HepG2 (cell line): Measurements from ENCODE around the gene DNAI2. TPM values are rescaled to one million over a fixed set of nuclear protein-coding genes. Genes with fewer than 3 reads are reported as not detected.
A peak's percentile ranks its signal among the peaks of the same experiment; 100 is the strongest.

Source experiments
- ATAC-seq: fragments of 200-7000 bp; cut with Tn5 transposase; 3 replicates; pipeline ENCODE4 v1.9.1; 2020; ENCODE audit warnings: mild to moderate bottlenecking, moderate library complexity
- BruUV-seq: library from RNA; stranded (reverse); fragments of 400-500 nt; replicated peaks from 2 replicates; lab custom pipeline; 2021; lab: Mats Ljungman, UMichigan
- CTCF ChIA-PET: fragments of 300-600 bp; formaldehyde crosslinking; extraction: SDS; loops from one replicate; lab custom pipeline; 2021; ENCODE audit warnings: low total read pairs, inconsistent platforms, low intra/inter-chr PET ratio; lab: Yijun Ruan, JAX
- POLR2A ChIA-PET: fragments of 350-600 bp; sonication (Branson Sonifier 250); formaldehyde crosslinking; loops from one replicate; lab custom pipeline; 2020; ENCODE audit warnings: antibody characterized with exemption, inconsistent platforms; lab: Yijun Ruan, JAX
- DNase-seq: peaks from one replicate; pipeline ENCODE4 v3.0.0-alpha.2; 2015; ENCODE audit warnings: low spot score
- FAIRE-seq: peaks from 3 replicates; lab custom pipeline; 2011; peaks lifted over from hg19 to GRCh38; lab: Jason Lieb, UNC
- H2AFZ ChIP-seq: one replicate; pipeline ENCODE4 v1.6.1; 2011; ENCODE audit warnings: low read length, inconsistent platforms
- H3K27ac ChIP-seq: fragments of 300-600 bp; 3 replicates; pipeline ENCODE4 v1.8.0; 2011; ENCODE audit warnings: mixed run types, mild to moderate bottlenecking, mixed read lengths, low read length, inconsistent platforms; ENCODE audit not compliant: insufficient read depth; ENCODE audit errors: extremely low read length
- H3K27me3 ChIP-seq, 2 experiments: fragments of 200-600 bp in 1 of 2; 2 replicates in 1 of 2; 3 replicates in 1 of 2; pipeline versions ENCODE4 v1.6.0 to v1.8.0; 2011; ENCODE audit warnings: low read length in 2 of 2, mild to moderate bottlenecking in 2 of 2, moderate library complexity in 2 of 2, inconsistent platforms in 1 of 2; ENCODE audit not compliant: insufficient read depth in 2 of 2, control insufficient read depth in 1 of 2
- H3K36me3 ChIP-seq, 2 experiments: fragments of 200-600 bp in 1 of 2; replicated peaks in 1 of 2; 2 replicates in 1 of 2; 3 replicates in 1 of 2; pipeline versions ENCODE4 v1.5.1 to v1.8.0; 2011; ENCODE audit warnings: low read length in 2 of 2, inconsistent platforms in 1 of 2; ENCODE audit not compliant: insufficient read depth in 2 of 2, control insufficient read depth in 1 of 2
- H3K4me1 ChIP-seq: 2 replicates; pipeline ENCODE4 v1.5.1; 2012; ENCODE audit warnings: low read length, inconsistent platforms; ENCODE audit not compliant: insufficient read depth
- H3K4me2 ChIP-seq: 2 replicates; pipeline ENCODE4 v1.6.0; 2011; ENCODE audit warnings: low read depth, low read length, inconsistent platforms
- H3K4me3 ChIP-seq, 3 experiments: fragments of 200-600 bp in 1 of 3; sonication (generic), shearing (Covaris generic) in 1 of 3; replicated peaks in 1 of 3; 2 replicates each; pipeline ENCODE4 v1.5.1; 2011 to 2016; ENCODE audit warnings: low read length in 3 of 3, inconsistent platforms in 2 of 3, low read depth in 2 of 3, mild to moderate bottlenecking in 2 of 3, control low read depth in 1 of 3, mixed read lengths in 1 of 3; ENCODE audit not compliant: insufficient read depth in 1 of 3
- H3K79me2 ChIP-seq: one replicate; pipeline ENCODE4 v1.6.1; 2011; ENCODE audit warnings: low read length, inconsistent platforms; ENCODE audit not compliant: insufficient read depth
- H3K9ac ChIP-seq: 2 replicates; pipeline ENCODE4 v1.6.0; 2011; ENCODE audit warnings: mild to moderate bottlenecking, low read depth, low read length, inconsistent platforms; ENCODE audit not compliant: insufficient read depth
- H3K9me3 ChIP-seq: 2 replicates; pipeline ENCODE4 v1.5.1; 2012; ENCODE audit warnings: mild to moderate bottlenecking, low read length
- H4K20me1 ChIP-seq: 2 replicates; pipeline ENCODE4 v1.6.0; 2011; ENCODE audit warnings: inconsistent platforms, mild to moderate bottlenecking, low read length, moderate library complexity; ENCODE audit not compliant: insufficient read depth
- ATF1 ChIP-seq: IDR thresholded peaks from 2 replicates; pipeline ENCODE4 v1.6.1; 2016; ENCODE audit warnings: mild to moderate bottlenecking, control low read depth
- ATF7 ChIP-seq, 2 experiments: fragments of 450-650 bp in 1 of 2; sonication (generic) in 1 of 2; formaldehyde crosslinking in 1 of 2; IDR thresholded peaks; 2 replicates each; pipeline versions ENCODE4 v1.4.0 to v1.6.1; 2016 to 2020; ENCODE audit warnings: antibody characterized with exemption in 1 of 2, mild to moderate bottlenecking in 1 of 2, missing genetic modification reagents in 1 of 2
- CEBPG ChIP-seq: IDR thresholded peaks from 2 replicates; pipeline ENCODE4 v1.6.1; 2016
- ELK4 ChIP-seq: sonication (generic); formaldehyde crosslinking; IDR thresholded peaks from 2 replicates; pipeline ENCODE4 v1.9.0; 2021; ENCODE audit warnings: missing genetic modification reagents, borderline replicate concordance
- IRF1 ChIP-seq: sonication (generic); formaldehyde crosslinking; IDR thresholded peaks from 2 replicates; pipeline ENCODE4 v1.4.0; 2020; ENCODE audit warnings: low read depth, mild to moderate bottlenecking, missing genetic modification reagents
- IRX3 ChIP-seq: sonication (generic); formaldehyde crosslinking; IDR thresholded peaks from 2 replicates; pipeline ENCODE4 v1.8.1; 2023; ENCODE audit warnings: mild to moderate bottlenecking, low read depth, missing genetic modification reagents, borderline replicate concordance
- KDM6A ChIP-seq: IDR thresholded peaks from 2 replicates; pipeline ENCODE4 v1.6.1; 2016; ENCODE audit warnings: low read depth
- MAZ ChIP-seq, 2 experiments: sonication (generic) in 1 of 2; formaldehyde crosslinking in 1 of 2; IDR thresholded peaks; 2 replicates each; pipeline versions ENCODE4 v1.5.0 to v1.6.1; 2012 to 2020; ENCODE audit warnings: low read depth in 2 of 2, mild to moderate bottlenecking in 2 of 2, borderline replicate concordance in 1 of 2, improper control_type of control experiment in 1 of 2, low read length in 1 of 2, missing genetic modification reagents in 1 of 2, moderate library complexity in 1 of 2
- NCOA5 ChIP-seq: sonication (generic); formaldehyde crosslinking; IDR thresholded peaks from 2 replicates; pipeline ENCODE4 v1.4.0; 2020; ENCODE audit warnings: missing genetic modification reagents
- NR2C2 ChIP-seq: sonication (generic); formaldehyde crosslinking; IDR thresholded peaks from 2 replicates; pipeline ENCODE4 v1.4.0; 2020; ENCODE audit warnings: missing genetic modification reagents, mild to moderate bottlenecking, moderate library complexity, borderline replicate concordance
- POLR2AphosphoS5 ChIP-seq: IDR thresholded peaks from 2 replicates; pipeline ENCODE4 v1.6.1; 2012; ENCODE audit warnings: low read depth, low read length
- RFX1 ChIP-seq: fragments of 450-650 bp; IDR thresholded peaks from 2 replicates; pipeline ENCODE4 v1.6.1; 2017
- STAG1 ChIP-seq: sonication (generic); formaldehyde crosslinking; IDR thresholded peaks from 2 replicates; pipeline ENCODE4 v1.4.0; 2020; ENCODE audit warnings: missing genetic modification reagents
- ZNF790 ChIP-seq: sonication (generic); formaldehyde crosslinking; IDR thresholded peaks from 2 replicates; pipeline ENCODE4 v1.8.0; 2022; ENCODE audit warnings: missing genetic modification reagents, mild to moderate bottlenecking, borderline replicate concordance
- ZNF792 ChIP-seq: IDR thresholded peaks from 2 replicates; pipeline ENCODE4 v1.6.1; 2016
- ZSCAN25 ChIP-seq: sonication (generic); formaldehyde crosslinking; IDR thresholded peaks from 2 replicates; pipeline ENCODE4 v1.8.0; 2022; ENCODE audit warnings: mild to moderate bottlenecking, missing genetic modification reagents
- WGBS: methylation state at CpG from one replicate; pipeline ENCODE4 v1.1.6; 2017; ENCODE audit warnings: low lambda C conversion rate; 5-methylcytosine and 5-hydroxymethylcytosine counted together
- in situ Hi-C: cut with HindIII; loops from 2 replicates; pipeline ENCODE4 v1.10.0; 2017; ENCODE audit warnings: low pct_unique_long_range_greater_than_20kb; ENCODE audit not compliant: extremely low pct_ligation_motif_present
- intact Hi-C: fragments of 100-400 bp; cut with micrococcal nuclease; formaldehyde crosslinking; loops from one replicate; pipeline ENCODE4 v1.10.0; 2022; ENCODE audit not compliant: unreplicated experiment
- polyA plus RNA-seq, 8 experiments: library from polyadenylated mRNA; depleted of rRNA in 3 of 8; stranded (reverse) in 7 of 8; unstranded in 1 of 8; fragments of >200 nt; fragmentation: Illumina TruSeq in 4 of 8; extraction: Trizol in 4 of 8; gene quantifications; 2 replicates each; pipeline versions ENCODE4 v1.2.1 to v1.2.3, GENCODE V29; 2011 to 2016; ENCODE audit warnings: low read depth in 4 of 8, missing spikeins in 1 of 8, mixed read lengths in 1 of 8; ENCODE audit not compliant: insufficient read depth in 1 of 8
- total RNA-seq, 5 experiments: library from RNA; depleted of rRNA; stranded (reverse); fragments of >200 nt; fragmentation: Illumina TruSeq; extraction: Trizol; gene quantifications; 2 replicates each; pipeline ENCODE4 v1.2.3, GENCODE V29; 2016; ENCODE audit warnings: low read depth in 1 of 5
- TF ChIP-seq, protein P1 (sequence below): sonication (generic); formaldehyde crosslinking; IDR thresholded peaks from 2 replicates; pipeline ENCODE4 v1.4.0; 2020; ENCODE audit warnings: low read depth, mild to moderate bottlenecking, missing genetic modification reagents

The DNAI2 gene
- total and polyA plus RNA-seq, 2 of the 13 experiments (the other 11 are each of a cell fraction or from before 2014, with no cell fraction given), result not detected

DNA sequence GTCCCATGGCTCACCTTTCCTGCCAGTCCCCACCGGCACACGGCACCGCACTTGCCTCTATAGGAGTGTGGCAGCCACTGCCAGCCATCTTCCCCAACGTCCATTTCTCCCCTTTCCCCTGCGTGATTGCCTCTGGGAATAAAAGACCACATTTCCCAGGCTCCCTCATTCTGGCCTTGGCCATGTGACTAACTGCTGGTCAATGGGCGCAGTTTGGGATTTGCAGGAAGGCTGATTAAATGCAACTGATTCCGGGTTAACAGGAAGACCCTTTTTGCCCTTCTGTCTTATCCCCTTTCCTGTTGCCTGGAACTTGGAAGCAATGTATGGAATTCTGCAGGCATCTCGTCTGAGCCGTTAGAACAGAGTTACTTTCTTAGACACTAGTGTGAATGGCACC lies 84.7 kb downstream of the DNAI2 start (continued):
- peak; percentile 94 for TF ChIP-seq NR2C2
- no peak for TF ChIP-seq RFX1
- no peak for TF ChIP-seq ZNF792 (CRISPR knock-in tag)

DNA sequence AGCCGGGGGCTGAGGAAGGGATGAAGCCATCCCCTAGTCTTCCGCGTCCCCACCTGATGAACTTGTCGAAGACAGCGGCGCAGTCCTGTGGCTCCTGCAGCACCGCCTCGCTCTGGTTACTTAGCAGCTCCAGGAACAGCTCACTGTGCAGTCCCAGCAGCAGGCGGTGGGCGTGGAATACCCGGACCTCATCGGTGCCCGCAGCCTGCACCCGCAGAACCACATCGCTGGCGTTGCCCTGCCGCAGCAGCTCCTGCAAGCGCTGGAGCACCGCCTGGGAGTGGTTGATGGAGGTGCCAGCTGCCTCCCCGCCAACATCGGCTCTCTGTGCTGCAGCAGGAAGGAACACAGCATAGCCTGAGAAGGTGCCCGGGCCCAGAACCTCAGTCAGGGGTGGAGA lies 85.9 kb downstream of the DNAI2 start:
- H3K9me3 ChIP-seq, result no peaks in the 10 kb centered on the region
- H4K20me1 ChIP-seq, result peaks cover 3% of the 10 kb centered on the region; the same call in 1 of the 2 replicates
- H2AFZ ChIP-seq, result no peak overlapping the region
- H3K4me2 ChIP-seq, result no peak overlapping the region
- H3K27ac ChIP-seq, result no peak overlapping the region
- ATAC-seq (no peak), DNase-seq (no peak), FAIRE-seq (no peak)
- intact Hi-C loops (no loop called here), in situ Hi-C loops (no loop called here)
- H3K79me2 ChIP-seq, result no peaks in the 10 kb centered on the region
- TF ChIP-seq ZNF790 (CRISPR knock-in tag) (no peak), ZSCAN25 (CRISPR knock-in tag) (no peak), STAG1 (CRISPR knock-in tag) (no peak), NCOA5 (CRISPR knock-in tag) (no peak), IRF1 (CRISPR knock-in tag) (no peak), MAZ (IDR thresholded peaks at IDR 0.05; ENCODE audit: borderline replicate concordance, low read depth, low read length) (no peak), MAZ (CRISPR knock-in tag; IDR thresholded peaks at IDR 0.05; ENCODE audit: low read depth) (no peak), POLR2AphosphoS5 (no peak), ELK4 (CRISPR knock-in tag) (no peak), ATF1 (CRISPR knock-in tag) (no peak), KDM6A (no peak), ATF7 (IDR thresholded peaks at IDR 0.05) (no peak), ATF7 (CRISPR knock-in tag; IDR thresholded peaks at IDR 0.05) (no peak), CEBPG (CRISPR knock-in tag) (no peak), IRX3 (CRISPR knock-in tag) (no peak)
- TF ChIP-seq, protein P1, sequence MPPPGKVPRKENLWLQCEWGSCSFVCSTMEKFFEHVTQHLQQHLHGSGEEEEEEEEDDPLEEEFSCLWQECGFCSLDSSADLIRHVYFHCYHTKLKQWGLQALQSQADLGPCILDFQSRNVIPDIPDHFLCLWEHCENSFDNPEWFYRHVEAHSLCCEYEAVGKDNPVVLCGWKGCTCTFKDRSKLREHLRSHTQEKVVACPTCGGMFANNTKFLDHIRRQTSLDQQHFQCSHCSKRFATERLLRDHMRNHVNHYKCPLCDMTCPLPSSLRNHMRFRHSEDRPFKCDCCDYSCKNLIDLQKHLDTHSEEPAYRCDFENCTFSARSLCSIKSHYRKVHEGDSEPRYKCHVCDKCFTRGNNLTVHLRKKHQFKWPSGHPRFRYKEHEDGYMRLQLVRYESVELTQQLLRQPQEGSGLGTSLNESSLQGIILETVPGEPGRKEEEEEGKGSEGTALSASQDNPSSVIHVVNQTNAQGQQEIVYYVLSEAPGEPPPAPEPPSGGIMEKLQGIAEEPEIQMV (CRISPR knock-in tag), result no peak
- no peak overlapping the region for H3K4me3 ChIP-seq
- 47% methylated on average over 4 of the region's 22 CpGs for WGBS
- POLR2A ChIA-PET, result no interaction called here
- CTCF ChIA-PET, result no interaction called here
- H3K9ac ChIP-seq, result no peak overlapping the region
- no peaks in the 10 kb centered on the region for H3K36me3 ChIP-seq
- no peaks in the 10 kb centered on the region for H3K4me1 ChIP-seq
- peaks cover 9 to 77% of the 10 kb centered on the region in 2 experiments; a peak in 4 of 5 replicates for H3K27me3 ChIP-seq
- no TSS peak for BruUV-seq
